ENCODE data around the gene MUSK. TPM values are rescaled to one million over a fixed set of nuclear protein-coding genes. Genes with fewer than 3 reads are reported as not detected.
"Not testable (repeated sequence)": the region's sequence is repeated elsewhere in the genome, so short reads cannot be mapped to it uniquely, and the experiment has no call there.

Gene MUSK
- polyA plus RNA-seq, 1 donor (not counting 4 experiments of a cell fraction or from before 2014, with no cell fraction given) = not detected

DNA sequence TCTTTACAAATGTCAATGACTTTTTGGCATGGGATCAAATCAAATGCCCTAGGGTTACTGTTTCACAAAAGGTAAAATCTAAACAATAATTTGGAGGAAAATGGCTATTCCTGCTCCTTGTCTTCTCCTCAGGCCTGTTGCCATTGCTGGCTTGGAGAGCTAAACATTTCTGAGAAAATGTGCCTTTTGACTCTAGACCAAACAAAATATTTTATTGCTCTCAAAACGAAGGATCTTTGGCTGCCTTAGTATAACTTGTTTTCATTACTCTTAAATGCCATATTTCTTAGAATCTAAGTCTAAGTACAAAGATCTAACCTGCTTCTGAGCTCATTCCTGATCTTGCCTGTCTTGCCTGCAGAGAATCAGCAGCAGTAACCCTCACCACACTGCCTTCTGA, 116.6 kb downstream of the MUSK start:
- no peaks in the 10 kb centered on the region for H3K9me3 ChIP-seq (ENCODE audit: control insufficient read depth, low read depth, low read length)
- dilution Hi-C loops (cut with MboI; ENCODE audit: extremely low pct_ligation_motif_present, low sequenced_read_pairs) = loop anchor here (25.0 kb wide), 1 partner anchor 102 kb away; no protein-coding TSS in a partner anchor
- H3K27me3 ChIP-seq (ENCODE audit: control insufficient read depth, extremely low read depth, insufficient read depth, low read length) = no peaks in the 10 kb centered on the region

DNA sequence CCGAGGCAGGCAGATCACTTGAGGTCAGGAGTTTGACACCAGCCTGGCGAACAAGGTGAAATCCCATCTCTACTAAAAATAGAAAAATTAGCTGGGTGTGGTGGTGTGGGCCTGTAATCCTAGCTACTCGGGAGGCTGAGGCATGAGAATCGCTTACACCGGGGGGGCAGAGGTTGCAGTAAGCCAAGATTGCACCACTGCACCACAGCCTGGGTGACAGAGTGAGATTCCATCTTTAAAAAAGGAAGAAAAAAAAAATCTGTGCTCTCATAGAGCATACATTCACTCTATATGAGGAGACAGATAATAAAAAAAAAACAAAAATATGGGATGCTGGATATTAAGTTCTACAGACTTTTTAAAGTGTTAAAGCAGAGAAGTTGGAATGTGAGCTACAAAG, 119.8 kb downstream of the MUSK start:
- not testable (repeated sequence) for H3K9me1 ChIP-seq (ENCODE audit: control insufficient read depth, extremely low read depth, insufficient read depth, low read length); H3K27ac ChIP-seq (ENCODE audit: control insufficient read depth, insufficient read depth, low read length); H4K20me1 ChIP-seq (ENCODE audit: control insufficient read depth, extremely low read depth, insufficient read depth, low read length); DNase-seq (ENCODE audit: low read depth, low spot score); H3K9ac ChIP-seq (ENCODE audit: control insufficient read depth, extremely low read depth, insufficient read depth, low read length); H3K4me3 ChIP-seq (ENCODE audit: control insufficient read depth in 2 of 3, extremely low read depth in 1 of 3, insufficient read depth in 2 of 3, low read depth in 1 of 3, low read length in 3 of 3); H3K36me3 ChIP-seq (ENCODE audit: control insufficient read depth in 2 of 2, extremely low read depth in 1 of 2, insufficient read depth in 2 of 2, low read length in 2 of 2); H3K27me3 ChIP-seq (ENCODE audit: control insufficient read depth, extremely low read depth, insufficient read depth, low read length); H3K4me1 ChIP-seq (ENCODE audit: control insufficient read depth, extremely low read depth, insufficient read depth, low read length); H3K4me2 ChIP-seq (ENCODE audit: control insufficient read depth, extremely low read depth, insufficient read depth, low read depth, low read length); H3K9me3 ChIP-seq (ENCODE audit: control insufficient read depth, low read depth, low read length); H2AFZ ChIP-seq (ENCODE audit: control insufficient read depth, low read length); H3K79me2 ChIP-seq (ENCODE audit: control insufficient read depth, insufficient read depth, low read length); FAIRE-seq
- dilution Hi-C loops (cut with MboI; ENCODE audit: extremely low pct_ligation_motif_present, low sequenced_read_pairs) = loop anchor here (25.0 kb wide), 1 partner anchor 99 kb away; no protein-coding TSS in a partner anchor

More for the DNA sequence above, 116.6 kb downstream of the MUSK start:
- H3K4me1 ChIP-seq (ENCODE audit: control insufficient read depth, extremely low read depth, insufficient read depth, low read length) = no peaks in the 10 kb centered on the region
- no peak overlapping the region for H3K4me2 ChIP-seq (ENCODE audit: control insufficient read depth, extremely low read depth, insufficient read depth, low read depth, low read length)
- H4K20me1 ChIP-seq (ENCODE audit: control insufficient read depth, extremely low read depth, insufficient read depth, low read length) = no peaks in the 10 kb centered on the region
- no peak overlapping the region for H3K4me3 ChIP-seq (ENCODE audit: control insufficient read depth in 2 of 3, extremely low read depth in 1 of 3, insufficient read depth in 2 of 3, low read depth in 1 of 3, low read length in 3 of 3)
- H3K36me3 ChIP-seq (ENCODE audit: control insufficient read depth in 2 of 2, extremely low read depth in 1 of 2, insufficient read depth in 2 of 2, low read length in 2 of 2) = no peaks in the 10 kb centered on the region
- TF ChIP-seq EZH2 (IDR thresholded peaks at IDR 0.05; ENCODE audit: low read length) = no peak
- TF ChIP-seq, protein P1, sequence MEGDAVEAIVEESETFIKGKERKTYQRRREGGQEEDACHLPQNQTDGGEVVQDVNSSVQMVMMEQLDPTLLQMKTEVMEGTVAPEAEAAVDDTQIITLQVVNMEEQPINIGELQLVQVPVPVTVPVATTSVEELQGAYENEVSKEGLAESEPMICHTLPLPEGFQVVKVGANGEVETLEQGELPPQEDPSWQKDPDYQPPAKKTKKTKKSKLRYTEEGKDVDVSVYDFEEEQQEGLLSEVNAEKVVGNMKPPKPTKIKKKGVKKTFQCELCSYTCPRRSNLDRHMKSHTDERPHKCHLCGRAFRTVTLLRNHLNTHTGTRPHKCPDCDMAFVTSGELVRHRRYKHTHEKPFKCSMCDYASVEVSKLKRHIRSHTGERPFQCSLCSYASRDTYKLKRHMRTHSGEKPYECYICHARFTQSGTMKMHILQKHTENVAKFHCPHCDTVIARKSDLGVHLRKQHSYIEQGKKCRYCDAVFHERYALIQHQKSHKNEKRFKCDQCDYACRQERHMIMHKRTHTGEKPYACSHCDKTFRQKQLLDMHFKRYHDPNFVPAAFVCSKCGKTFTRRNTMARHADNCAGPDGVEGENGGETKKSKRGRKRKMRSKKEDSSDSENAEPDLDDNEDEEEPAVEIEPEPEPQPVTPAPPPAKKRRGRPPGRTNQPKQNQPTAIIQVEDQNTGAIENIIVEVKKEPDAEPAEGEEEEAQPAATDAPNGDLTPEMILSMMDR (optimal IDR thresholded peaks at IDR 0.05 in 1 of 3, IDR thresholded peaks at IDR 0.05 in 1 of 3, conservative IDR thresholded peaks at IDR 0.05 in 1 of 3; ENCODE audit: extremely low read depth in 1 of 3, insufficient read depth in 2 of 3, low read length in 3 of 3) = no peak
- H3K79me2 ChIP-seq (ENCODE audit: control insufficient read depth, insufficient read depth, low read length) = no peaks in the 10 kb centered on the region
- no peak overlapping the region for H3K9ac ChIP-seq (ENCODE audit: control insufficient read depth, extremely low read depth, insufficient read depth, low read length)
- FAIRE-seq = no peak
- no peak for DNase-seq (ENCODE audit: low read depth, low spot score)
- no peaks in the 10 kb centered on the region for H3K9me1 ChIP-seq (ENCODE audit: control insufficient read depth, extremely low read depth, insufficient read depth, low read length)
- no peak overlapping the region for H3K27ac ChIP-seq (ENCODE audit: control insufficient read depth, insufficient read depth, low read length)
- no peak overlapping the region for H2AFZ ChIP-seq (ENCODE audit: control insufficient read depth, low read length)

DNA sequence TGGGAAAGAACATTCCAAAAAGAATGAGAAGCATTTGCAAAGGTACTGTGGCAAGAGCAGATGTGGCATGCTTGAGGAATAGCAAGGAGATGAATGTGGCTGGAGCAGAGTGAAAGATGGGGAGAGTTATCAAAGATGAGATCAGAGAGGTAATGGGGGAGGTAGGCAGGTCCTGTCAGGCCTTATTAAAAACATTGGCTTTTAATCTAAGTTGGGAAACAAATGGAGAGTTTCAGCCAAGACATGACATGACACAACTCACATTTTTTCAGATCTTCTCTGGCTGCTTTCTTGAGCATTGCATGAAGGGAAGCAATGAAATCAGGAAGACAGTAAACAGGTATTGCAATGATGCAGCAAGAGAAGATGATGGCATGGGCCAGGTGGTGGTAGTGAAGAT, 120.3 kb downstream of the MUSK start:
- no peak overlapping the region for H3K4me2 ChIP-seq (ENCODE audit: control insufficient read depth, extremely low read depth, insufficient read depth, low read depth, low read length)
- H2AFZ ChIP-seq (ENCODE audit: control insufficient read depth, low read length) = no peak overlapping the region
- no peak overlapping the region for H3K4me3 ChIP-seq (ENCODE audit: control insufficient read depth in 2 of 3, extremely low read depth in 1 of 3, insufficient read depth in 2 of 3, low read depth in 1 of 3, low read length in 3 of 3)
- H3K79me2 ChIP-seq (ENCODE audit: control insufficient read depth, insufficient read depth, low read length) = no peaks in the 10 kb centered on the region
- H3K27me3 ChIP-seq (ENCODE audit: control insufficient read depth, extremely low read depth, insufficient read depth, low read length) = no peaks in the 10 kb centered on the region
- H3K9ac ChIP-seq (ENCODE audit: control insufficient read depth, extremely low read depth, insufficient read depth, low read length) = no peak overlapping the region
- H4K20me1 ChIP-seq (ENCODE audit: control insufficient read depth, extremely low read depth, insufficient read depth, low read length) = no peaks in the 10 kb centered on the region
- DNase-seq (ENCODE audit: low read depth, low spot score) (no peak), FAIRE-seq (peak; percentile 49)
- H3K9me1 ChIP-seq (ENCODE audit: control insufficient read depth, extremely low read depth, insufficient read depth, low read length) = no peaks in the 10 kb centered on the region
- dilution Hi-C loops (cut with MboI; ENCODE audit: extremely low pct_ligation_motif_present, low sequenced_read_pairs) = loop anchor here (25.0 kb wide), 1 partner anchor 98 kb away; no protein-coding TSS in a partner anchor
- H3K4me1 ChIP-seq (ENCODE audit: control insufficient read depth, extremely low read depth, insufficient read depth, low read length) = no peaks in the 10 kb centered on the region
- H3K36me3 ChIP-seq (ENCODE audit: control insufficient read depth in 2 of 2, extremely low read depth in 1 of 2, insufficient read depth in 2 of 2, low read length in 2 of 2) = no peaks in the 10 kb centered on the region
- no peak overlapping the region for H3K27ac ChIP-seq (ENCODE audit: control insufficient read depth, insufficient read depth, low read length)
- H3K9me3 ChIP-seq (ENCODE audit: control insufficient read depth, low read depth, low read length) = no peaks in the 10 kb centered on the region
- no peak for TF ChIP-seq EZH2 (IDR thresholded peaks at IDR 0.05; ENCODE audit: low read length)
- TF ChIP-seq, protein P1 (optimal IDR thresholded peaks at IDR 0.05 in 1 of 3, IDR thresholded peaks at IDR 0.05 in 1 of 3, conservative IDR thresholded peaks at IDR 0.05 in 1 of 3; ENCODE audit: extremely low read depth in 1 of 3, insufficient read depth in 2 of 3, low read length in 3 of 3) = no peak

Data from keratinocyte (primary cell).